Neural progenitor cell (in vitro differentiated cells): ENCODE data around the gene LASP1NB.

Experiments used
- EZH2 ChIP-seq: fragments of 200-600 bp; sonication (generic); IDR thresholded peaks from 2 replicates; pipeline ENCODE4 v1.6.1; 2017; ENCODE audit warnings: antibody characterized with exemption, mild to moderate bottlenecking, moderate library complexity
- TF ChIP-seq, protein P1 (sequence below): fragments of 200-600 bp; sonication (generic); IDR thresholded peaks from 2 replicates; pipeline ENCODE4 v1.5.1; 2017; ENCODE audit warnings: antibody characterized with exemption, mild to moderate bottlenecking

DNA sequence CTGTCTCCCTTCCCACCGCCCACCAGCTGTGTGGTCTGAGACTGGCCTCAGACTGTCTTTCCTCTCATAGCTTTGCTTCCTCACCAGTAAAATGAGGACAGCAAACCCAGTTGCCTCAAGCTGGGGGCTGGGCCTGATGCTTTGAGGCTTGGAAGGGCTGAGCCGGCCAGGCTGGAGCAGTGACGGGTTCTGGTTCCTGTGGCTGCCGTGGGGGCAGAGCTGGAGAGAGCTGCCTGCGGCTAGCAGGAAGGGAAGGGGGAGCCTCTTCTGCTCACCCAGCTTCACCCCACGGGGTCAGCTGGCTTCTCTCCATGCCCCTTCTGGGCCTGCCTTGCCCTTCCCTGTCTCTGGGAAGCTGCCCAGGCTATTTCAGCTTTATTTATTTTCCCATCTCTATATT, 31.8 kb upstream of the LASP1NB start:
- TF ChIP-seq, protein P1, sequence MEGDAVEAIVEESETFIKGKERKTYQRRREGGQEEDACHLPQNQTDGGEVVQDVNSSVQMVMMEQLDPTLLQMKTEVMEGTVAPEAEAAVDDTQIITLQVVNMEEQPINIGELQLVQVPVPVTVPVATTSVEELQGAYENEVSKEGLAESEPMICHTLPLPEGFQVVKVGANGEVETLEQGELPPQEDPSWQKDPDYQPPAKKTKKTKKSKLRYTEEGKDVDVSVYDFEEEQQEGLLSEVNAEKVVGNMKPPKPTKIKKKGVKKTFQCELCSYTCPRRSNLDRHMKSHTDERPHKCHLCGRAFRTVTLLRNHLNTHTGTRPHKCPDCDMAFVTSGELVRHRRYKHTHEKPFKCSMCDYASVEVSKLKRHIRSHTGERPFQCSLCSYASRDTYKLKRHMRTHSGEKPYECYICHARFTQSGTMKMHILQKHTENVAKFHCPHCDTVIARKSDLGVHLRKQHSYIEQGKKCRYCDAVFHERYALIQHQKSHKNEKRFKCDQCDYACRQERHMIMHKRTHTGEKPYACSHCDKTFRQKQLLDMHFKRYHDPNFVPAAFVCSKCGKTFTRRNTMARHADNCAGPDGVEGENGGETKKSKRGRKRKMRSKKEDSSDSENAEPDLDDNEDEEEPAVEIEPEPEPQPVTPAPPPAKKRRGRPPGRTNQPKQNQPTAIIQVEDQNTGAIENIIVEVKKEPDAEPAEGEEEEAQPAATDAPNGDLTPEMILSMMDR = no peak
- TF ChIP-seq EZH2 = no peak
